ENCODE results near the gene MIEF2.

The MIEF2 gene

DNA sequence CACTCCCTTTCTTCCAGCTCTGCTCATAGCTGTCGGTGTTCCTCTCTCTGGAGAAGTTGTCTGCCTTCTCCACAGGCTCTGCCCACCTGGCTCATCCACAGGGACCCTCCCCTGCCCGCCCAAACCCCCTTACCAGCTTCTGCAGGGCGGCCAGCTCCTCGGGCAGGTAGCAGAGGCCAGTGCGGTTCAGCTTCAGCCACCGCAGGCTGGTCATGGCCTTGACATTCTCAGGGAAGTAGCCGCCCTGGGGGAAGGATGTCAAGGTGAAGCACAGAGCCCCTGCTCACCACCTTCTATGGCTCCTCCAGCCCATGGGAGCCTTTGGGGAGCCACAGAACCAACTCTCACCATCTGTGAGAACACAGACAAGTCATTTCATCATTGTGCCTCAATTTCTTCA lies 3.7 kb upstream of the MIEF2 start:
- no peaks in the 10 kb centered on the region for H3K9me3 Mint-ChIP-seq
- DNase-seq (no peak), ATAC-seq (replicated peaks) (no peak)
- H3K36me3 Mint-ChIP-seq = peaks cover 24 to 38% of the 10 kb centered on the region in 2 donors
- no peaks in the 10 kb centered on the region for H3K27me3 Mint-ChIP-seq
- peaks cover 22 to 42% of the 10 kb centered on the region in 2 donors for H3K4me1 Mint-ChIP-seq
- no peak overlapping the region for H3K27ac Mint-ChIP-seq
- peak overlapping the region; percentile 95 to 100 for H3K4me3 Mint-ChIP-seq

DNA sequence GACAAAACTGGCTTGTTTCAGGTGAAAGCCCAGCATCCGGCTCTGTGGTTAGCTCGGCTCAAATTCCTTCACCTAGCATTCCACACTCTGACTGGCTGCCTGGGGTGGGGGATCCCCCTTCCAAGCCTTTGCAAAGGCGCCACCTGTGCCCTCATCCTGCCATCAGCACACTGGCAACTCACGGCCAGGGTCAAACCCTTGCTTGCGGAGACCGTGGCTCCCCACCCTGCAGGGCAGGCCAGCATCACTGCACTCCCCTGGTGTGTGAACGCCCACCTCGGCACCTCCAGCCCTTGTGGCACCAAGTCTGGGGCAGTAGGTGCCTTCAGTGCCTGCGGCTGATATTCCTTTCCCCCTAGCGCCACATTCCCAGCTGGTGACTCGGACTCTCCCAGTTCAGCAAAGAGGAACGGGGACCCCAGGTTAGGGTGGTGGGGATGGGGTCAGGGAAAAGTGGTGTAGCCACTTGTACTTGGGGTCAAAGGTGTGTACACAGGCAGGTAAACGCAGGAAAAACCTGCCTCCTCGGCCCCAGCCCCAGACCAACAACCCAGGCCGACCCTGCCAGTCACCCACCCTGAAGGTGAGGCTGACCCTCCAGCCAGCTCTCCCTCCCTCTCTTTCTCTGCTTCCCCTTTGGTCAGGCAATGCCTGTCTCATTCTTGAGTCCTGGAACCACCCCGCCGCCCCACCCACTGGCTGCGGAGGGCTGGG lies 3.0 kb upstream of the MIEF2 start:
- Mint-ChIP-seq H3K27ac (peak overlapping the region; percentile 87), H3K4me1 (peaks cover 23 to 48% of the 10 kb centered on the region in 2 donors), H3K36me3 (peaks cover 20 to 33% of the 10 kb centered on the region in 2 donors), H3K4me3 (peak overlapping the region; percentile 95 to 100), H3K27me3 (no peaks in the 10 kb centered on the region), H3K9me3 (no peaks in the 10 kb centered on the region)
- ATAC-seq (replicated peaks) (peak; percentile 10 to 11), DNase-seq (no peak)

DNA sequence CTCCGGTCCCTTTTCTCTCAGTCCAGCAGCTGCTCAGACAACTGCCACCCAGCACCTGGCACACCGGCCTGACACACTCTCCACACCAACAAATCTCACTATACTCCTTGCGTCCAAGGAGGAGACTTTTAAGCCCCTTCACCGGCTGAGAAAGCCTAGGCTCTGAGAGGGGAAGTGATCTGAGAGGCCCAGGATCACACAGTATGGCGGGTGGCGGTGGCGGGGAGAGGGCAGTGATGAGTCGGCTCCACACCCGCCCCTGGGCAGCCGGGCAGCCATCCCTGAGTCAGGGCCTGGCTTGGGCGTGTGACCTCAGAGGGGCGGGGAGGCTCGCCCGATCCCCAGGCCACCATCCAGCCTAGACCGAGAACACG lies 2.5 kb upstream of the MIEF2 start:
- no peaks in the 10 kb centered on the region for H3K27me3 Mint-ChIP-seq
- peak overlapping the region; percentile 87 for H3K27ac Mint-ChIP-seq
- peak overlapping the region; percentile 95 to 100 for H3K4me3 Mint-ChIP-seq
- peaks cover 15 to 28% of the 10 kb centered on the region in 2 donors for H3K36me3 Mint-ChIP-seq
- ATAC-seq (replicated peaks) (peak; percentile 63 to 65), DNase-seq (peak; percentile 57)
- no peaks in the 10 kb centered on the region for H3K9me3 Mint-ChIP-seq
- H3K4me1 Mint-ChIP-seq = peaks cover 26 to 54% of the 10 kb centered on the region in 2 donors

DNA sequence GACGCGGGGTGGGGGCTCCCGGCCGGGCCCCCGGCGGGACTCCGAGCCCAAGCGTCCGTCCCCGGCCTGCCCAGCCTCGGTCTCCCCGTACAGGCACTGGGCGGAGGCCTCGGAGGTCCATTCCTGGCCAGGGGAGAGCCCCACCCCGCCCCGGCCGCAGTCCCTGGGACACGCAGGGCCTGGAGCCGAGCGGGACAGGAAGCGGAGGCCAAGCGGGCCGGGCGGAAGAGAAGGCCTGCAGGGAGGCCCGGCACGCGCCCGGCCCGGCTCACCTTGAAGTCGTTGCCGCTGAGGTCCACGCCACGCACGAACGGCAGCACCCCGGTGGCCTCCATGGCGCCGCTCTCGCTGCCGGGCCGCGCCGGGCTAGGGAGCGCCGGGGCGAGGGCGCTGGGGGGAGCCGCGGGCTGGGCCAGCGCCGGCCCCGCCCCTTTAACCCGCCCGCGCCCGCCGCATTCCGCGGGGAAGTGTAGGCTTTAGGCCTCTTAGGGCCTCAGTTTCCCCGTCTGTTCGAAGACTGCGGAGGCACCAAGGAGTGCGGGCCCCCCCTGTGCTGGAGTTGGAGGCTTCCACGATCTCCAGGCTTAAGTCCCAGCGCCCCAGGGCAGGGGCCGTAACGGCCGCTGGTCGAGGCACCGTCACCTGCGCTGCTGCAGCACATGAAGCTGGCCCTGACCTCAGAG lies 2.0 kb upstream of the MIEF2 start, which contains the start of gene FLII:
Gene FLII, minus strand, starts transcription at position 383 of the 683 bp plus-strand sequence. Its CDS starts 48 bp downstream, at position 335.
- no peaks in the 10 kb centered on the region for H3K27me3 Mint-ChIP-seq

DNA sequence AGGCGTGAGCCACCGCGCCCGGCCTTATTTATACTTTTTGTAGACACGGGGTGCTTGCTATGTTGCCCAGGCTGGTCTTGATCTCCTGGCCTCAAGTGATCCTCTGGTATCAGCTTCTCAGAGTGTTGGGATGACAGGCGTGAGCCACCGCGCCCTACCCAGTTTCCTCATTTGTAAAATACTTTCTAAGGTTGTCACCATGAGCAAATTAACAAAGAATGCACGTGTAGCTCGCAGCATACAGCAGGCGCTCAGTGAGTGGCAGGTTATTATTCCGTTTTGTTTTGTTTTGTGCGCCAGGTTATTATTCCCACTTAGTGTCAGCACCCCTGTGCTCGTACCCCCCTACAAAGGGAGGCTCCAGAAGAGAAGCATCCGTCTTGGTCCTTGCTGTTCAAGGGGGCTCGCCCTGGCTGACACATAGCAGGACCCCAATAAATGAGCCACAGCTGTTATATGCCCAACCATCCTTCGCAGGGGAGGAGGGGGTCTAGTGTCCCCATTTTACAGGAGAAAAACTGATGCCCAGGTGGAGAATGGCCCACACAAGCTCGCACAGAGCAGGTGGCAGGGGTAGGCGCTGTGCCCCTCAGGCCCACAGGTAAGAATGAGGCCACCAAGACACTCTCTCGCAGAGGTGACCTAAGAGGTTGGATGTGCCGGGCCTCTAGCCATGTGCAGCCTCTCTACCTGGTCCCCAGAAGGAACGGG lies 686 bp upstream of the MIEF2 start:
- ATAC-seq (replicated peaks) = no peak
- peaks cover 8 to 17% of the 10 kb centered on the region in 2 donors for H3K36me3 Mint-ChIP-seq
- H3K9me3 Mint-ChIP-seq = no peaks in the 10 kb centered on the region
- peaks cover 26 to 57% of the 10 kb centered on the region in 2 donors for H3K4me1 Mint-ChIP-seq
- DNase-seq = no peak
- no peaks in the 10 kb centered on the region for H3K27me3 Mint-ChIP-seq
- H3K4me3 Mint-ChIP-seq = peak overlapping the region; percentile 84 to 90
- peak overlapping the region; percentile 89 for H3K27ac Mint-ChIP-seq

More for the DNA sequence above, 2.0 kb upstream of the MIEF2 start, which contains the start of gene FLII:
- Mint-ChIP-seq H3K9me3 (no peaks in the 10 kb centered on the region), H3K36me3 (peaks cover 16 to 28% of the 10 kb centered on the region in 2 donors), H3K27ac (peak within 1 kb of the TSS; percentile 87), H3K4me3 (peak within 1 kb of the TSS; percentile 95 to 100), H3K4me1 (peaks cover 26 to 57% of the 10 kb centered on the region in 2 donors)
- ATAC-seq (replicated peaks) = peak; percentile 46 to 49
- peak; percentile 36 for DNase-seq

DNA sequence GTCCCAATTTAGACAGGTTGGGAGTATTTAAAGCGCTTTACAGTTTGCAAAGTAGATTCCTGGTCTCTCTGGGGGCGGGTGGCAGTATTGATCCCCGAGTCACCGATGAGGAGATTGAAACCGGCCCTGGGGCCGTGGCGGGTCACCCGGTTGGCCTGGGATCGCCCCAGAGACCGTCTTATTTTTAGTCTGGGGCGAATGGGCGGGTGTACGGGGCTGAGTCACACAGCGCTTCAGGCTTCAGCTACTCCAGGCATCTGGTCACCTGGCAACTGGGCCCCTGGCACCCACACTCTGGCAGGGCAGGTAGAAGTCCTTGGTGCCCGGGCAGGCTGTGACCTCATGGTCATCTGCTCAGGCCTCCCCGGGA lies 669 bp downstream of the MIEF2 start:
- peaks cover 26 to 55% of the 10 kb centered on the region in 2 donors for H3K4me1 Mint-ChIP-seq
- peak; percentile 34 for DNase-seq

DNA sequence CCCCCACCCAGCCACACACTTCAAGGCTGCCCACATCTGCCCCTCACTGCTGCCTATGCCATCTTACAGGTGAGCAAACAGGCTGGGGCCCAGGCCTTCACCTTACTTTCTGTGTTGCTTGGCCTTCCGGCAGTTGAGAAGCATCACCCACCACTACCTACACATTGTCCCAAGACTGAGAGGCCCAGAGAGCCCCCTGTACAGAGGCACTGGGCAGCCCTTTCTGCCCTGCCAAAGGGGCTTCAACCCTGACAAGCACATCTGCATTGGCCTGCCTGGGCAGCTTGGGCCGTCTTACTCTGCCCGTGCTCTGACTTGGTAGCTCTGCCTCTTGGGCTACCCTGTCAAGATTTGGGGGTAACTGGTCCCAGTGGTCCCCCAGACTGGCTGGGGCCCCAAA lies 1.2 kb downstream of the MIEF2 start:
- ATAC-seq (replicated peaks) (no peak), DNase-seq (no peak)
- Mint-ChIP-seq H3K27ac (peak overlapping the region; percentile 47), H3K36me3 (peaks cover 12 to 15% of the 10 kb centered on the region in 2 donors), H3K9me3 (no peaks in the 10 kb centered on the region), H3K27me3 (no peaks in the 10 kb centered on the region), H3K4me1 (peaks cover 26 to 50% of the 10 kb centered on the region in 2 donors), H3K4me3 (peak overlapping the region; percentile 84 to 90)

More for the DNA sequence above, 669 bp downstream of the MIEF2 start:
- Mint-ChIP-seq H3K27ac (peak overlapping the region; percentile 91), H3K9me3 (no peaks in the 10 kb centered on the region), H3K36me3 (peaks cover 12 to 15% of the 10 kb centered on the region in 2 donors), H3K4me3 (peak overlapping the region; percentile 84 to 90), H3K27me3 (no peaks in the 10 kb centered on the region)
- ATAC-seq (replicated peaks) = peak; percentile 32 to 40

DNA sequence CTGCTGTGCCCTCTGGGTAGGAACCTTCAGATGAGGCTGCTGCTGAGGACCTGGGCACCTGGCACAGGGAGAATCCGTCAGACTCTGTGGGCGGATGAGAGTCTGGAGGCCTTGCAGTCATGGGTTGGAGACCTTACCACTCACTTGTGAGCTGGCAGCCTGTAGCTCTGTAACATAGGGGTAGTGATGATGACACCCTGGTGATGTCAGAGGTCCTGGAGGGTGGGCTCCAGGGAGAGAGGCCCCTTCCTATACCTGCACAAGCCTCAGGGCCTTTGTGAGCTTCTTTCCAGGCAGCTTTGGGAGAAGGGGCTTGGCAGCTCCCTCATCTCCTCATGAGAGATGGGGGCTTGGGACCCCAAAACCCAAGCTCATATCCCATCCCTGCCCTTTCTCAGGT lies 1.6 kb downstream of the MIEF2 start:
- DNase-seq (no peak), ATAC-seq (replicated peaks) (no peak)
- Mint-ChIP-seq H3K4me3 (no peak overlapping the region), H3K27me3 (no peaks in the 10 kb centered on the region), H3K27ac (peak overlapping the region; percentile 47), H3K36me3 (peaks cover 11 to 15% of the 10 kb centered on the region in 2 donors), H3K9me3 (no peaks in the 10 kb centered on the region), H3K4me1 (peaks cover 24 to 45% of the 10 kb centered on the region in 2 donors)

DNA sequence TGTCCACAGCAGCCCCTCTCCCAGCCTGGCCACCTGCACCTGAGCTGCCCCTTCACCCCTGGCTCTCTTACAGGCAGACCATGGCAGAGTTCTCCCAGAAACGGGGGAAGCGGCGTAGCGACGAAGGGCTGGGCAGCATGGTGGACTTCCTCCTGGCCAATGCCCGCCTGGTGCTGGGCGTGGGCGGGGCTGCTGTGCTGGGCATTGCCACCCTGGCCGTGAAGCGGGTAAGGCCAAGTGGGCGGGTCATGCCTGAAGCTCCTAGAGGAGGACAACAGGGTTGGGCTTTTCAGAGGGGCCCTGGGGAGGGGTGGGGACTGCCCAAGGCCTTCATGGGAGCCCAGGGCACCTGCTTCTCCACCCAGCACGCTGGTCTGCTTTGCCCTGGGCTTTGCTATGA lies 2.2 kb downstream of the MIEF2 start:
- H3K27me3 Mint-ChIP-seq = no peaks in the 10 kb centered on the region
- DNase-seq (no peak), ATAC-seq (replicated peaks) (no peak)
- H3K4me1 Mint-ChIP-seq = peaks cover 21 to 40% of the 10 kb centered on the region in 2 donors
- H3K36me3 Mint-ChIP-seq = peaks cover 10 to 15% of the 10 kb centered on the region in 2 donors
- H3K27ac Mint-ChIP-seq = no peak overlapping the region
- H3K4me3 Mint-ChIP-seq = no peak overlapping the region
- no peaks in the 10 kb centered on the region for H3K9me3 Mint-ChIP-seq

DNA sequence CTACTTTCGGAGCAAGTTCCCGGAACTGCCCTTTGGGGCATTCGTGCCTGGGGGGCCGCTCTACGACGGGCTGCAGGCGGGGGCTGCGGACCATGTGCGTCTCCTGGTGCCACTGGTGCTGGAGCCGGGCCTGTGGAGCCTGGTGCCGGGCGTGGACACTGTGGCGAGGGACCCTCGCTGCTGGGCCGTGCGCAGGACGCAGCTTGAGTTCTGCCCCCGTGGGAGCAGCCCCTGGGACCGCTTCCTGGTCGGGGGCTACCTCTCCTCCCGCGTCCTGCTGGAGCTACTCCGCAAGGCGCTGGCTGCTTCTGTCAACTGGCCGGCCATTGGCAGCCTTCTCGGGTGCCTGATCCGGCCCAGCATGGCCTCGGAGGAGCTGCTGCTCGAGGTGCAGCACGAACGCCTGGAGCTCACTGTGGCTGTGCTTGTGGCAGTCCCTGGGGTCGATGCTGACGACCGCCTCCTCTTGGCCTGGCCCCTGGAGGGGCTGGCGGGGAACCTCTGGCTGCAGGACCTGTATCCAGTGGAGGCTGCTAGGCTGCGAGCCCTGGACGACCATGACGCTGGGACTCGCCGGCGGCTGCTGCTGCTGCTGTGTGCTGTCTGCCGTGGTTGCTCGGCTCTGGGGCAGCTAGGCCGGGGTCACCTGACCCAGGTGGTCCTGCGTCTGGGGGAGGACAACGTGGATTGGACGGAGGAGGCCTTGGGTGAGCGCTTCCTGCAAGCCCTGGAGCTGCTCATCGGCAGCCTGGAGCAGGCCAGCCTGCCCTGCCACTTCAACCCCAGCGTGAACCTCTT lies 3.6 kb downstream of the MIEF2 start:
- peaks cover 6 to 15% of the 10 kb centered on the region in 2 donors for H3K36me3 Mint-ChIP-seq
- no peak for DNase-seq
- H3K27me3 Mint-ChIP-seq = no peaks in the 10 kb centered on the region
- no peaks in the 10 kb centered on the region for H3K9me3 Mint-ChIP-seq
- peaks cover 15 to 35% of the 10 kb centered on the region in 2 donors for H3K4me1 Mint-ChIP-seq
- ATAC-seq (replicated peaks) = no peak
- H3K27ac Mint-ChIP-seq = no peak overlapping the region
- H3K4me3 Mint-ChIP-seq = no peak overlapping the region

DNA sequence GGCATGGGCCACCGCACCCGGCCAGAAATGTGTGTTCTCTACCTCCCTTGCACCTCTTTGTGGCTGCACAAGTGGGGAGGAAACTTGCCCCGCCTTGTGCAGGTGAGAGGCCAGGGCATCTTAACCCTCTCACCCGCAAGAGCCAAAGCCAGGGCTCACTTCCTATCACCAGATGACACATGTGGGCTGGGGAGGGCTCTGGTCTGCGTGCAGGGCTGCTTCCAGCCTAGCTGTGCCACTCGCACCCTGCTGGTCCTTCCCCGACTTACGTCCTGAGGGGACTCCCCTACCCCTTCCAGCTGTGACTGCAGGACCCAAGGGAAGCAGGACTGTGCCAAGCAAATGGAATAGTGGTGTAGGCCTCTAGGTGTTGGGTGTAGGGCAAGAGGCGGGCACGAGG lies 6.9 kb downstream of the MIEF2 start:
- DNase-seq (no peak), ATAC-seq (replicated peaks) (peak in 1 of 2 donors; percentile 22)
- Mint-ChIP-seq H3K27ac (no peak overlapping the region), H3K4me1 (peaks cover 3 to 15% of the 10 kb centered on the region in 2 donors), H3K36me3 (peaks cover 15% of the 10 kb centered on the region in 2 donors), H3K9me3 (no peaks in the 10 kb centered on the region), H3K4me3 (no peak overlapping the region), H3K27me3 (no peaks in the 10 kb centered on the region)

DNA sequence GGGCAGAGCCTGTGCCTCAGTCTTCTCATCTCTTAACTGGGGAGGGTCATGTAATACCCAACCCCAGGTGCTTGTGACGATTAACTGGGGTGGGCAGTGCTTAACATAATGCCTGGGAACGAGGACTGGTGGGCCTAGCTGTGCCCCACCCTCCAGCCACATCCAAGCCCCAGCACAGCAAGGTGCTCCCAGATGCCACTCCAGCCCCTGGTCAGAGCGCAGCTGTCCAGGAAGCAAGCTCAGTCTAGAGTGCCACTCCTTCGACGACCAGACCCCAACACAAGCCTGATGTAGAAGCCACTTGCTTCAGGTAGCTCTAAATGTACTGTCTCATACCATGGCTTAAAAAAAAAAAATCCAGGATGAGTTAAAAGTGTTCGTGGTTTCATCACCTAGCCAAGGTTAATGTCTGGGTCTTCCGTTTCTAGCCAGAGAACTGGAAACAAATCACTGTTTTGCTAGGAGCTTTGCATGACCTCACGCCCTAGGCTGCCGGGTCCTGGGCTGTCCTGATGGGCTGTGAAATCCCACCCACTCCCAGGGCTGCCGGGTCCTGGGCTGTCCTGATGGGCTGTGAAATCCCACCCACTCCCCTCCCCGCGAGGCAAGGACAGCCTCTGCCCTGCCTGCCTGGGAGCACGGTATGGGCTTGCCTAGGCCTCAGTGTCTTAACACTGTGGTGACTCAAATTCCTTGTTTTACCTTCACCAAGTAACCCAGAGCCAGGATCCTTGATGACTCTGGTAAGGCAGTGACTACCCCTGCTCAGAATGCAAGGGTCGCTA lies 7.7 kb downstream of the MIEF2 start:
- Mint-ChIP-seq H3K27ac (no peak overlapping the region), H3K4me3 (no peak overlapping the region), H3K27me3 (no peaks in the 10 kb centered on the region), H3K36me3 (peaks cover 18 to 20% of the 10 kb centered on the region in 2 donors), H3K4me1 (peaks cover 0 to 8% of the 10 kb centered on the region in 2 donors), H3K9me3 (no peaks in the 10 kb centered on the region)
- DNase-seq = no peak
- ATAC-seq (replicated peaks) = no peak

Measured in stimulated activated naive B cell treated with anti-CD40 and anti-IgM and Interleukin-4, amounts not matched to agents 10 μg/mL and 1 μg/mL and 100 μg/mL, for 72 hours (primary cell).